Neural crest cell (in vitro differentiated cells): ENCODE results near the gene TERT. TPM values are rescaled to one million over a fixed set of nuclear protein-coding genes. Genes with fewer than 3 reads are reported as not detected.

ENCODE experiments used
- DNase-seq: peaks from one replicate; pipeline ENCODE4 v3.0.0; 2021; ENCODE audit warnings: low read depth, mixed read lengths, low spot score
- H3K27ac Mint-ChIP-seq: one replicate; pipeline ENCODE4 v1.8.0; 2021; ENCODE audit warnings: mild to moderate bottlenecking, mixed read lengths; ENCODE audit not compliant: unreplicated experiment
- H3K27me3 Mint-ChIP-seq: 2 replicates; pipeline ENCODE4 v1.8.0; 2021; ENCODE audit warnings: low read depth, mild to moderate bottlenecking, mixed read lengths
- H3K36me3 Mint-ChIP-seq: 2 replicates; pipeline ENCODE4 v1.8.0; 2021; ENCODE audit warnings: low read depth, mild to moderate bottlenecking, mixed read lengths
- H3K4me1 Mint-ChIP-seq: 2 replicates; pipeline ENCODE4 v1.8.0; 2021; ENCODE audit warnings: mixed read lengths
- H3K4me3 Mint-ChIP-seq: one replicate; pipeline ENCODE4 v1.8.0; 2021; ENCODE audit warnings: mild to moderate bottlenecking, mixed read lengths
- H3K9me3 Mint-ChIP-seq: 2 replicates; pipeline ENCODE4 v1.8.0; 2021; ENCODE audit warnings: mixed read lengths
- total RNA-seq: library from RNA; stranded (reverse); gene quantifications from 2 replicates; pipeline ENCODE4 v1.2.1, GENCODE V29; 2021
- TF ChIP-seq, protein P1 (sequence below): fragments of 200-600 bp; sonication (generic); conservative IDR thresholded peaks from 2 replicates; pipeline ENCODE4 v1.5.0; 2021; ENCODE audit warnings: antibody characterized with exemption, mild to moderate bottlenecking

TERT gene
- total RNA-seq, 1 donor from 2014 or later, result 5.6 TPM

DNA sequence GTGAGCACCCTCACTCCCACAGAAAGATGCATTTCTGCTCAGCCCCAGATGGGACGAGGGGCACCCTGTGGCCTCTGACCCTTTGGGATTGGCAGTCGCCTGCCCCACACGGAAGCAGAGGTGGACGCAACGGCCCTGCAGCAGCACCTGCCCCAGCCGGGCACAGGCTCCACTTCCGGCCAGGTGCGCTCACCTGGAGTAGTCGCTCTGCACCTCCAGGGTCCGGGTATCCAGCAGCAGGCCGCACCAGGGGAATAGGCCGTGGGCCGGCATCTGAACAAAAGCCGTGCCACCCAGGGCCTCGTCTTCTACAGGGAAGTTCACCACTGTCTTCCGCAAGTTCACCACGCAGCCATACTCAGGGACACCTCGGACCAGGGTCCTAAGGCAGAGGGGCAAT is 30.7 kb downstream of the TERT start:
- no peak for DNase-seq
- Mint-ChIP-seq H3K27ac (no peak overlapping the region), H3K27me3 (no peaks in the 10 kb centered on the region), H3K9me3 (no peaks in the 10 kb centered on the region), H3K4me1 (no peaks in the 10 kb centered on the region), H3K4me3 (no peak overlapping the region), H3K36me3 (no peaks in the 10 kb centered on the region)
- TF ChIP-seq, protein P1, sequence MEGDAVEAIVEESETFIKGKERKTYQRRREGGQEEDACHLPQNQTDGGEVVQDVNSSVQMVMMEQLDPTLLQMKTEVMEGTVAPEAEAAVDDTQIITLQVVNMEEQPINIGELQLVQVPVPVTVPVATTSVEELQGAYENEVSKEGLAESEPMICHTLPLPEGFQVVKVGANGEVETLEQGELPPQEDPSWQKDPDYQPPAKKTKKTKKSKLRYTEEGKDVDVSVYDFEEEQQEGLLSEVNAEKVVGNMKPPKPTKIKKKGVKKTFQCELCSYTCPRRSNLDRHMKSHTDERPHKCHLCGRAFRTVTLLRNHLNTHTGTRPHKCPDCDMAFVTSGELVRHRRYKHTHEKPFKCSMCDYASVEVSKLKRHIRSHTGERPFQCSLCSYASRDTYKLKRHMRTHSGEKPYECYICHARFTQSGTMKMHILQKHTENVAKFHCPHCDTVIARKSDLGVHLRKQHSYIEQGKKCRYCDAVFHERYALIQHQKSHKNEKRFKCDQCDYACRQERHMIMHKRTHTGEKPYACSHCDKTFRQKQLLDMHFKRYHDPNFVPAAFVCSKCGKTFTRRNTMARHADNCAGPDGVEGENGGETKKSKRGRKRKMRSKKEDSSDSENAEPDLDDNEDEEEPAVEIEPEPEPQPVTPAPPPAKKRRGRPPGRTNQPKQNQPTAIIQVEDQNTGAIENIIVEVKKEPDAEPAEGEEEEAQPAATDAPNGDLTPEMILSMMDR, result no peak

DNA sequence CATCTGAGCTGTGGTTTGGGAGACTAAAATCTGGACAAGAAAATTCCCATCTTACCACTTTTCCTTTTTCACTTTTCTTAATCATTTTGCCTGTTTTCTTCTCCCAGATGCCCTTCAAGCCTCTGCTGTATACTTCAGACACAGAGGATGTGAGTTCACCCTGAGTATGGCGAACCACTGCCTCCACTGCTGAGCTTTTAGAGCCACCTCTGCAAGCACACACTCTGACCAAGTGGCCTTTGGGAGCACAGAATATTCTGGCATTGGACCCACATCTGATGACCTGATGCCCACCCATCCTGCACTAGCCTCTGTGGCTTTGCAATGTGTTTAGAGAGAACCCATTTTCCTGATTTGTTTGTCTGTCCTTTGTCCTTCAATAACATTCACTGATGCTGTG is 32.5 kb downstream of the TERT start:
- TF ChIP-seq, protein P1, result no peak
- DNase-seq, result no peak
- no peaks in the 10 kb centered on the region for H3K36me3 Mint-ChIP-seq
- no peaks in the 10 kb centered on the region for H3K27me3 Mint-ChIP-seq
- H3K4me1 Mint-ChIP-seq, result no peaks in the 10 kb centered on the region
- H3K27ac Mint-ChIP-seq, result no peak overlapping the region
- no peaks in the 10 kb centered on the region for H3K9me3 Mint-ChIP-seq
- no peak overlapping the region for H3K4me3 Mint-ChIP-seq

DNA sequence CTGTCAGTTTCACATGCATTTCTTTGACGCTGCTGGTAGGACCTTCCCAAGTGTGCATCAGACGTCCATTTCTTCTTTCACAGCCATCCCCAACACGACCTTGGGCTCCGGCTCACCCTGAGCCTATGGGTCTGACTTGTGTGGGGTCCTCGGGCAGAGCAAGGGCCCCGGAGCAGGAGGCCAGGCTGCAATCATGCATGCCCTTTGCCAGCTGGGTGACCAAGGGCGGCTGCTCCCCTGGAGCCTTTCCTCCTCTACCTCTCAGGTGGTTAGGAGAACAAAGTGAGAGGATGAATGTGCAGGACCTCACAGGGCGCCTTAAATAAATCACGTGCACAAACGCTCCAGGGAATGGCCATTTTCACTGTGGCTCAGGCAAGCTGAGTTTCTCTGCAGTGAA is 33.2 kb downstream of the TERT start:
- Mint-ChIP-seq H3K27me3 (no peaks in the 10 kb centered on the region), H3K27ac (no peak overlapping the region), H3K9me3 (no peaks in the 10 kb centered on the region), H3K4me1 (no peaks in the 10 kb centered on the region), H3K36me3 (no peaks in the 10 kb centered on the region), H3K4me3 (no peak overlapping the region)
- TF ChIP-seq, protein P1, result no peak
- no peak for DNase-seq

DNA sequence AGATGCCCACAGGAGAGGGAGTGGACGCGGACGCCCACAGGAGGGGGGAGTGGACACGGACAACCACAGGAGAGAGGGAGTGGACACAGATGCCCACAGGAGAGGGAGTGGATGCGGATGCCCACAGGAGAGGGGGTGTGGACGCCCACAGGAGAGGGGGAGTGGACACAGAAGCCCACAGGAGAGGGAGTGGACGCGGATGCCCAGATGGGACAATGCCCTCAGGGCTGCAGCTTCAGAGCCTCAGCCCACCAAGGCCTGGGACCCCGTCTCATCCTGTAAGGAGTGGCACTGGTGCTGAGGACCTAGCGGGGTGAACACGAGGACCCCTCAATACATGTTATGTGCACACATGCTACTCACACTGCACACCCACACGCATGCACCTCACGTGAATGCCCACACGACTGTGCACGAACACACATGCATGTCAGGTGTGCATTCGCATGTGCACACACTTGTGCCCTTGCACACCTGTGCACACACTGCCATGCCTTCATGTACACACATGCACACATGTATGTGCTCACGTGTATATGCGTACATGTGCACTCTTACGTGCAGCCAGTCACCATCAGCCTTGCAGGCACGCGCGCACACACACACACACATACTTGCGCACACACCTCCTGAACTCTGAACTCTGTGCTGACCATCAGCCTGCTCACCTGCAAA is 34.9 kb downstream of the TERT start:
- H3K9me3 Mint-ChIP-seq, result no peaks in the 10 kb centered on the region
- H3K4me1 Mint-ChIP-seq, result no peaks in the 10 kb centered on the region
- TF ChIP-seq, protein P1, result no peak
- DNase-seq, result no peak
- no peaks in the 10 kb centered on the region for H3K36me3 Mint-ChIP-seq
- no peak overlapping the region for H3K27ac Mint-ChIP-seq
- H3K4me3 Mint-ChIP-seq, result no peak overlapping the region
- no peaks in the 10 kb centered on the region for H3K27me3 Mint-ChIP-seq

DNA sequence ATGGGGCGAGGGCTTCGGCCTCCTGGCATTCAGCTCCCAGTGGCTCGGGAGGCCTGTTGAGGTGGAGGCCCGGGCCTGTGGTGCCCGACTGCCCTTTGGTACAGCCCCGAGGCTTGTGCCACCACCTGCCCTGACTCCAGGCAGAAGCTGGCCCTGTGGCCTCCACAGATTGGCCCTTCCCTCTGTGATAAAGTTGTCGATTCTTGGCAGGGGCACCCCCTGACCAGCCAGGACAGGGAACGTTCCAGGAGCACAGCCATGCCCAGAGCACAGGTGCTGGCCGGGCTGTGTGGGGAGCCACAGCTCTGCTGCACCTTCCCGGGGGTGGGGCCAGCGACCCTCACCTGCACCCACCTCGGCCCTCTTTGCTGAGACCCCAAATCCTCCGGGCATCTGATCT is 37.0 kb downstream of the TERT start:
- TF ChIP-seq, protein P1, result no peak
- DNase-seq, result no peak
- no peaks in the 10 kb centered on the region for H3K9me3 Mint-ChIP-seq
- no peak overlapping the region for H3K4me3 Mint-ChIP-seq
- no peaks in the 10 kb centered on the region for H3K27me3 Mint-ChIP-seq
- H3K27ac Mint-ChIP-seq, result no peak overlapping the region
- no peaks in the 10 kb centered on the region for H3K4me1 Mint-ChIP-seq
- H3K36me3 Mint-ChIP-seq, result no peaks in the 10 kb centered on the region
